ENCODE results near the gene RPS6KL1. TPM values are rescaled to one million over a fixed set of nuclear protein-coding genes. Genes with fewer than 3 reads are reported as not detected.
A peak's percentile ranks its signal among the peaks of the same experiment; 100 is the strongest.

The RPS6KL1 gene
- total RNA-seq, 1 experiment from 2014 or later, result 9.8 TPM

- peak overlapping the region; percentile 46 for H3K27ac Mint-ChIP-seq (ENCODE audit: unreplicated experiment)
- Histone ChIP-seq H3K27me3 (replicated peaks; ENCODE audit: control insufficient read depth, insufficient read depth, low read length) (no peaks in the 10 kb centered on the region), H3K4me1 (peaks cover 45% of the 10 kb centered on the region), H3K36me3 (ENCODE audit: control insufficient read depth, insufficient read depth, low read length) (no peaks in the 10 kb centered on the region), H3K9me3 (no peaks in the 10 kb centered on the region), H3K4me3 (ENCODE audit: low read depth, low read length) (no peak overlapping the region)
- intact Hi-C loops (cut with micrococcal nuclease; ENCODE audit: unreplicated experiment), result loop anchor here (1.0 to 5.0 kb wide), 4 partner anchors 23 to 116 kb away; partner anchors contain the start of genes EIF2B2 and ZC2HC1C
- peak overlapping the region; percentile 36 for H3K4me3 Mint-ChIP-seq (ENCODE audit: unreplicated experiment)
- H3K36me3 Mint-ChIP-seq (ENCODE audit: insufficient read depth, unreplicated experiment), result peaks cover 14% of the 10 kb centered on the region
- no peak for TF ChIP-seq CTCF (IDR thresholded peaks at IDR 0.05; ENCODE audit: insufficient read depth in 1 of 2, low read depth in 1 of 2, low read length in 1 of 2, severe bottlenecking in 1 of 2, unreplicated experiment in 1 of 2)
- H3K27me3 Mint-ChIP-seq (ENCODE audit: insufficient read depth, unreplicated experiment), result no peaks in the 10 kb centered on the region
- no TSS peak for BruUV-seq (replicated peaks)
- POLR2A ChIA-PET, result interaction anchor here (1.1 kb wide), 1 partner anchor 13 kb away, joined by 5 read pairs; no protein-coding TSS in a partner anchor
- H3K4me1 Mint-ChIP-seq (ENCODE audit: low read depth, unreplicated experiment), result peaks cover 9% of the 10 kb centered on the region
- no peaks in the 10 kb centered on the region for H3K9me3 Mint-ChIP-seq (ENCODE audit: unreplicated experiment)
- peak; percentile 87 to 93 for DNase-seq
- CTCF ChIA-PET, result interaction anchor here (0.6 to 1.0 kb wide), 2 partner anchors 9 to 18 kb away, joined by 3 read pairs; no protein-coding TSS in a partner anchor
These were observed 27.9 kb upstream of the RPS6KL1 start for GRCh38 chr14:74950795-74951442.

GRCh38 chr14:74949859-74950573 lies 27.0 kb upstream of the RPS6KL1 start:
- ChIA-PET POLR2A (no interaction called here), CTCF (interaction anchor here (1.0 kb wide), 1 partner anchor 24 kb away, joined by 3 read pairs; no protein-coding TSS in a partner anchor)
- Histone ChIP-seq H3K4me3 (ENCODE audit: low read depth, low read length) (no peak overlapping the region), H3K4me1 (peaks cover 48% of the 10 kb centered on the region), H3K9me3 (no peaks in the 10 kb centered on the region), H3K36me3 (ENCODE audit: control insufficient read depth, insufficient read depth, low read length) (no peaks in the 10 kb centered on the region), H3K27me3 (replicated peaks; ENCODE audit: control insufficient read depth, insufficient read depth, low read length) (no peaks in the 10 kb centered on the region)
- peak overlapping the region; percentile 7 for H3K4me3 Mint-ChIP-seq (ENCODE audit: unreplicated experiment)
- peaks cover 9% of the 10 kb centered on the region for H3K4me1 Mint-ChIP-seq (ENCODE audit: low read depth, unreplicated experiment)
- BruUV-seq (replicated peaks), result no TSS peak
- no peak for TF ChIP-seq CTCF (IDR thresholded peaks at IDR 0.05; ENCODE audit: insufficient read depth in 1 of 2, low read depth in 1 of 2, low read length in 1 of 2, severe bottlenecking in 1 of 2, unreplicated experiment in 1 of 2)
- peaks cover 14% of the 10 kb centered on the region for H3K36me3 Mint-ChIP-seq (ENCODE audit: insufficient read depth, unreplicated experiment)
- intact Hi-C loops (cut with micrococcal nuclease; ENCODE audit: unreplicated experiment), result loop anchor here (5.0 kb wide), 1 partner anchor 117 kb away; the partner anchor contains the start of gene ZC2HC1C
- peak overlapping the region; percentile 46 for H3K27ac Mint-ChIP-seq (ENCODE audit: unreplicated experiment)
- H3K9me3 Mint-ChIP-seq (ENCODE audit: unreplicated experiment), result no peaks in the 10 kb centered on the region
- no peaks in the 10 kb centered on the region for H3K27me3 Mint-ChIP-seq (ENCODE audit: insufficient read depth, unreplicated experiment)
- DNase-seq, result peak; percentile 55 to 84

GRCh38 chr14:74949191-74949601 lies 26.1 kb upstream of the RPS6KL1 start:
- TF ChIP-seq CTCF (IDR thresholded peaks at IDR 0.05; ENCODE audit: insufficient read depth in 1 of 2, low read depth in 1 of 2, low read length in 1 of 2, severe bottlenecking in 1 of 2, unreplicated experiment in 1 of 2), result no peak
- POLR2A ChIA-PET, result no interaction called here
- H3K4me1 Mint-ChIP-seq (ENCODE audit: low read depth, unreplicated experiment), result peaks cover 9% of the 10 kb centered on the region
- no TSS peak for BruUV-seq (replicated peaks)
- peaks cover 14% of the 10 kb centered on the region for H3K36me3 Mint-ChIP-seq (ENCODE audit: insufficient read depth, unreplicated experiment)
- CTCF ChIA-PET, result no interaction called here
- Histone ChIP-seq H3K4me3 (ENCODE audit: low read depth, low read length) (no peak overlapping the region), H3K27me3 (replicated peaks; ENCODE audit: control insufficient read depth, insufficient read depth, low read length) (no peaks in the 10 kb centered on the region), H3K4me1 (peaks cover 47% of the 10 kb centered on the region), H3K36me3 (ENCODE audit: control insufficient read depth, insufficient read depth, low read length) (no peaks in the 10 kb centered on the region), H3K9me3 (no peaks in the 10 kb centered on the region)
- no peaks in the 10 kb centered on the region for H3K9me3 Mint-ChIP-seq (ENCODE audit: unreplicated experiment)
- intact Hi-C loops (cut with micrococcal nuclease; ENCODE audit: unreplicated experiment), result no loop called here
- no peaks in the 10 kb centered on the region for H3K27me3 Mint-ChIP-seq (ENCODE audit: insufficient read depth, unreplicated experiment)
- no peak overlapping the region for H3K4me3 Mint-ChIP-seq (ENCODE audit: unreplicated experiment)
- DNase-seq, result no peak
- H3K27ac Mint-ChIP-seq (ENCODE audit: unreplicated experiment), result no peak overlapping the region
